ENCODE measurements around the gene NSD2. TPM values are rescaled to one million over a fixed set of nuclear protein-coding genes. Genes with fewer than 3 reads are reported as not detected.

Gene NSD2
- total and polyA plus RNA-seq, 2 donors (not counting 1 experiment from before 2014, with no cell fraction given): 14.2 to 64.8 TPM

DNA sequence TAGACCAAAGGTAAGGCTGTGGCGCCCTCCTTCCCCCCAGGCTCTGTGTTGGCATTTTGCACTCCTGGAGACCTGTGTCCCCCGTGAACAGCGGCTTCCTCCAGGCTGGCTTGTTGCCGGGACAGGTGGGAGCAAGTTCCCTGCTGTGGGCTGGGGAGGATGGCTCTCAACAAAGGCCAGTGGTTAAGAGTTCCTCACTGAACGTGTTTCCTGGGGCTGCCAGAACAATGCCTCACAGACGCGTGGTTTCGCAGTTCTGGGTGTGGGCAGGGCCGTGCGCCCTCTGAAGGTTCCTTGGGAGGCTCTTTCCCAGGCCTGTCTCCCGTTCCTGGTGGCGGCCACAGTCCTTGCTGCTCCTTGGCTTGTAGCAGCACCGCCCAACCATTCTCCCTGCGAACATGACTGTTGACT lies 104.2 kb downstream of the NSD2 start:
- DNase-seq: no peak
- POLR2A ChIA-PET: no interaction called here

GRCh38 chr4:1975880-1976279 lies 104.7 kb downstream of the NSD2 start:
- no peak for DNase-seq

More for the DNA sequence above, 104.2 kb downstream of the NSD2 start:
- no peaks in the 10 kb centered on the region for H3K9me3 Mint-ChIP-seq (ENCODE audit: insufficient read depth)
- no peak overlapping the region for H3K27ac ChIP-seq (ENCODE audit: low read length in 2 of 2)
- H3K9ac ChIP-seq (ENCODE audit: low read length): no peak overlapping the region
- TF ChIP-seq CTCF (IDR thresholded peaks at IDR 0.05): no peak
- TF ChIP-seq EZH2 (IDR thresholded peaks at IDR 0.05; ENCODE audit: borderline replicate concordance, insufficient read depth, low read depth, low read length, poor library complexity, severe bottlenecking): no peak
- WGBS (ENCODE audit: insufficient coverage): 95% methylated on average over 13 of the region's 14 CpGs
- no peak overlapping the region for H2AFZ ChIP-seq (ENCODE audit: insufficient read depth, low read depth, low read length, poor library complexity, severe bottlenecking)
- no peak overlapping the region for H3K27ac Mint-ChIP-seq
- no peaks in the 10 kb centered on the region for H3K27me3 Mint-ChIP-seq
- no peaks in the 10 kb centered on the region for H3K9me3 ChIP-seq (ENCODE audit: control extremely low read depth in 1 of 3, control insufficient read depth in 2 of 3, insufficient read depth in 1 of 3, low read length in 2 of 3)
- H3K27me3 ChIP-seq (replicated peaks in 1 of 4; ENCODE audit: control extremely low read depth in 1 of 4, control insufficient read depth in 3 of 4, insufficient read depth in 4 of 4, low read length in 3 of 4): no peaks in the 10 kb centered on the region
- H3K4me1 Mint-ChIP-seq: no peaks in the 10 kb centered on the region
- ATAC-seq (ENCODE audit: low read depth): no peak
- intact Hi-C loops (cut with micrococcal nuclease): no loop called here
- CTCF ChIA-PET: no interaction called here
- H3K4me1 ChIP-seq (ENCODE audit: control insufficient read depth in 2 of 2, insufficient read depth in 2 of 2, low read length in 2 of 2): no peaks in the 10 kb centered on the region
- H3K4me3 Mint-ChIP-seq: no peak overlapping the region
- H3K36me3 ChIP-seq (replicated peaks in 1 of 2; ENCODE audit: control extremely low read depth in 1 of 2, control insufficient read depth in 1 of 2, extremely low read depth in 1 of 2, insufficient read depth in 2 of 2, low read length in 1 of 2): peaks cover 0 to 39% of the 10 kb centered on the region in 2 experiments
- no peaks in the 10 kb centered on the region for H4K20me1 ChIP-seq (ENCODE audit: control insufficient read depth, insufficient read depth, low read length, poor library complexity, severe bottlenecking)
- H3K4me3 ChIP-seq (ENCODE audit: control extremely low read depth in 1 of 5, extremely low read depth in 1 of 5, insufficient read depth in 1 of 5, low read depth in 2 of 5, low read length in 4 of 5): no peak overlapping the region
- H3K4me2 ChIP-seq (replicated peaks; ENCODE audit: low read depth, low read length, poor library complexity, severe bottlenecking): no peak overlapping the region
- H3K79me2 ChIP-seq (ENCODE audit: control insufficient read depth, insufficient read depth, low read length): no peaks in the 10 kb centered on the region

More at GRCh38 chr4:1975880-1976279, 104.7 kb downstream of the NSD2 start:
- ChIA-PET POLR2A (no interaction called here), CTCF (no interaction called here)
- Histone ChIP-seq H3K79me2 (ENCODE audit: control insufficient read depth, insufficient read depth, low read length) (no peaks in the 10 kb centered on the region), H3K4me3 (ENCODE audit: control extremely low read depth in 1 of 5, extremely low read depth in 1 of 5, insufficient read depth in 1 of 5, low read depth in 2 of 5, low read length in 4 of 5) (no peak overlapping the region), H2AFZ (ENCODE audit: insufficient read depth, low read depth, low read length, poor library complexity, severe bottlenecking) (no peak overlapping the region), H3K4me2 (replicated peaks; ENCODE audit: low read depth, low read length, poor library complexity, severe bottlenecking) (no peak overlapping the region), H3K36me3 (replicated peaks in 1 of 2; ENCODE audit: control extremely low read depth in 1 of 2, control insufficient read depth in 1 of 2, extremely low read depth in 1 of 2, insufficient read depth in 2 of 2, low read length in 1 of 2) (peaks cover 0 to 43% of the 10 kb centered on the region in 2 experiments), H4K20me1 (ENCODE audit: control insufficient read depth, insufficient read depth, low read length, poor library complexity, severe bottlenecking) (no peaks in the 10 kb centered on the region), H3K27ac (ENCODE audit: low read length in 2 of 2) (no peak overlapping the region), H3K9ac (ENCODE audit: low read length) (no peak overlapping the region), H3K4me1 (ENCODE audit: control insufficient read depth in 2 of 2, insufficient read depth in 2 of 2, low read length in 2 of 2) (no peaks in the 10 kb centered on the region), H3K27me3 (replicated peaks in 1 of 4; ENCODE audit: control extremely low read depth in 1 of 4, control insufficient read depth in 3 of 4, insufficient read depth in 4 of 4, low read length in 3 of 4) (no peaks in the 10 kb centered on the region), H3K9me3 (ENCODE audit: control extremely low read depth in 1 of 3, control insufficient read depth in 2 of 3, insufficient read depth in 1 of 3, low read length in 2 of 3) (no peaks in the 10 kb centered on the region)
- 97% methylated on average over 11 of the region's 11 CpGs for WGBS (ENCODE audit: insufficient coverage)
- Mint-ChIP-seq H3K9me3 (ENCODE audit: insufficient read depth) (no peaks in the 10 kb centered on the region), H3K27ac (no peak overlapping the region), H3K27me3 (no peaks in the 10 kb centered on the region), H3K4me3 (no peak overlapping the region), H3K4me1 (no peaks in the 10 kb centered on the region)
- no peak for ATAC-seq (ENCODE audit: low read depth)
- intact Hi-C loops (cut with micrococcal nuclease): no loop called here
- TF ChIP-seq CTCF (IDR thresholded peaks at IDR 0.05) (no peak), EZH2 (IDR thresholded peaks at IDR 0.05; ENCODE audit: borderline replicate concordance, insufficient read depth, low read depth, low read length, poor library complexity, severe bottlenecking) (no peak)
